NCI-H345 (cell line): Measurements from ENCODE around the gene UBE2E1.
A peak's percentile ranks its signal among the peaks of the same experiment; 100 is the strongest.
"Not testable (repeated sequence)": the region's sequence is repeated elsewhere in the genome, so short reads cannot be mapped to it uniquely, and the experiment has no call there.

Source experiments
- DNase-seq: peaks from one replicate; lab custom pipeline; 2025; lab: John Stamatoyannopoulos, UW

UBE2E1 gene

GRCh38 chr3:23822559-23822958 lies 16.8 kb downstream of the UBE2E1 start:
- DNase-seq: no peak

- no peak for DNase-seq
Observed at GRCh38 chr3:23823620-23824019, 17.9 kb downstream of the UBE2E1 start.

DNA sequence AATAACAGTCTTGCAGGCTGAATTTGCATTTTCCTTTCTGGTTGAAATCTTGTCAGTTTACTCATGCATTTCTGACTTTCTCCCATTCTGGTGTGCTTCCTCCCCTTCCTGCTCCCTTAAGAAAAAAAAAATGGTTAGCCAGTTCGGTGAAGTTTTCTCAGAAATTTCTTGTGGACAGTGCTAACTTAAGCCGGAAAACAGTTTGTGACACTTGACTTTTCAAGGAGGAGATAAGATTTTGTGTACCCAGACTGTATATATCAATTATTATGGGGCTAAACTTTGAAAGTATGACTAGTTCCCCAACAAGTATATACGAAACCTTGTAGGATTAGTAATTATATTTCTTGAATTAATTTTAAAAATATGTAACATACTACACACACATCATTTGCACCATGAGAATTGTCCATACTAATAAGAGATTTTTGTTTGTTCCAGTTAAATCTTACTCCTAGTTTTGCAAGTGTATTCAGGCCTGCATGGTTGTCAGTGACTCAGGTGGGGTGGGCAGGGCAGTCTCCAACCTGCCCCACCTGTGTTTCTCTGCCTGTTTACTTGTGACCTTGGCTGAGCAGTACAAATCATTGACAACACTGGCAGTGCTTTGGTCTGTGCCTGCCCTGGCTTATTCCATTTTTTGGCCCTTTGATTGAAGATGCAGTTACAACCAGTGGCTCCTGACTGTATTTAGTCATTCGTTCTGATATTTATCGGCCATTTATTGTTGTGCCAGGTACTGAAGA lies 19.1 kb downstream of the UBE2E1 start:
- DNase-seq: no peak

DNA sequence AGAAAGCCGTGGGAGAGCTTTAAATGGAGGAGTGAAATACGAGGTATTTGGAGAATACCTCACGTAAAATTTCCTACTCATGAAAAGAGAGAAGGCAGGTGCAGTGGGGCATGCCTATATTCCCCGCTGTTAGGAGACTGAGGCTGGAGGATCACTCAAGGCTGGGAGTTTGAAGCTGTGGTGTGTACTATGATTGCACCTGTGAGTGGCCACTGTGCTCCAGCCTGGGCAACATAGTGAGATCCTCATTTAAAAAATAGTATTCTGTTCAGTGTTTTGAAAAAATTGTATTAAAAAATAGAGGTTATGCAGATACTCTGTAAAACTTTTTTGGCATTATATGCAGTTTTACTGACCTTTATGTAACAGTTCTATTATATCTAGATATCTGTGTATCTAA lies 20.0 kb downstream of the UBE2E1 start:
- no peak for DNase-seq

GRCh38 chr3:23826382-23827064 lies 20.8 kb downstream of the UBE2E1 start:
- DNase-seq: no peak

- DNase-seq: no peak
Observed at GRCh38 chr3:23829242-23829934, 23.6 kb downstream of the UBE2E1 start.

DNA sequence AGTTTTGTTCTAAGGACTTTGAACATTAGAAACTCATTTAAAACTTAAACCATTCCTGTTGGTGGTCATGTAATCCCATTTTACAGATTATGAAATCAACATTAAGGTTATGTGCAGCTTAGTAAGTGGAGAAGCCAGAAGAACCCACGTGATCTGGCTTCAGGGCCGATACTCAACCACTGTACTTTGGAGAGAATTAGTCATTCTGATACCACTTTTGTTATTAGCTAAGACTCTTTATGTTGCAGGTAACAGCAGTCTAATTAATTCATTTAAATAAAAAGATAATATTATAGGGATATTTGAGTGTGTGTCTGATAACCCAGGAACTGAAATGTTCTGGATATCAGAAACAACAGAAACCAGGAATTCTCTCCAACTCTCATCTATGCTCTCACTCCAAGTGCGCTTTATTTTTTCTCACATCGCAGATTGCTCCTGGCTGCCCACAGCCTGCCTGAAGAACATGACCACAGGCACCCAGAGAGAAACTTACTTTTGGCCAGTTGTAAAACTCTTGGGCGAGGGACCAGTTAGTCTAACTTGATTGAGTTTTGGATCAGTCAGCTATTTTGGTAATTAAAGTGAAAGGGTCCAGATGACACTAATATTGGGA lies 25.2 kb downstream of the UBE2E1 start:
- DNase-seq: no peak

DNA sequence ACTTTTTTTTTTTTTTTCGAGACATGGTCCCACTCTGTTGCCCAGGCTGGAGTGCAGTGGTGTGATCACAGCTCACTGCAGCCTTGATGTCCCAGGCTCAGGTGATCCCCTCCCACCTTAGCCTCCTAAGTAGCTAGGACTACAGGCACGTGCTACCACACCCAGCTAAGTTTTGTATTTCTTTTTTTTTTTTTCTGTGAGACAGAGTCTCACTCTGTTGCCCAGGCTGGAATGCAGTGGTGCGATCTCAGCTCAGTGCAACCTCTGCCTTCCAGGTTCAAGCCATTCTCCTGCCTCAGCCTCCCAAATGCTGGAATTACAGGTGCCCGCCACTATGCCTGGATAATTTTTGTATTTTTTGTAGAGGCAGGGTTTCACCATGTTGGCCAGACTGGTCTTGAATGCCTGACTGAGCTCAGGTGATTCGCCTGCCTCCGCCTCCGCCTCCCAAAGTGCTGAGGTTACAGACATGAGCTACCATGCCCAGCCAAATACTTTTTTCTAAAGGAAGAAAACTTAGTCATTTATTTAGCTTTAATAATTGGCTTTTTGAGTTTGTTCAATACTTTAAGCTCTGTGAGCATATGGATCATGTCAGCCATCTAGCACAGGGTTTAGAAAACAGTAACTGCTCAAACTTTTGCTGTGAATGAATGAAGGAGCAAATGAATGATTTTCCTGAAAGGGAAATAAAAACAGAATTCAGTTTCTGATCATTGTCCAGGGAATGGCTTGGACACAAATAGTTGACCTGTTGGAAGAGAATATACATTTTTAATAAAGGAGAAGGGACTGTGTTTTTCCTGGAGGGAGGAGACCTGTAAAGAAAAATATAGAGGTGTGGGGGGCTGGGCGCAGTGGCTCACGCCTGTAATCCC lies 26.0 kb downstream of the UBE2E1 start:
- no peak for DNase-seq

GRCh38 chr3:23832523-23832922 lies 26.8 kb downstream of the UBE2E1 start:
- DNase-seq: no peak

GRCh38 chr3:23834082-23834870 lies 28.5 kb downstream of the UBE2E1 start:
- DNase-seq: no peak

GRCh38 chr3:23835087-23835486 lies 29.3 kb downstream of the UBE2E1 start:
- no peak for DNase-seq

- no peak for DNase-seq
Observed at GRCh38 chr3:23835802-23836201, 30.0 kb downstream of the UBE2E1 start.

DNA sequence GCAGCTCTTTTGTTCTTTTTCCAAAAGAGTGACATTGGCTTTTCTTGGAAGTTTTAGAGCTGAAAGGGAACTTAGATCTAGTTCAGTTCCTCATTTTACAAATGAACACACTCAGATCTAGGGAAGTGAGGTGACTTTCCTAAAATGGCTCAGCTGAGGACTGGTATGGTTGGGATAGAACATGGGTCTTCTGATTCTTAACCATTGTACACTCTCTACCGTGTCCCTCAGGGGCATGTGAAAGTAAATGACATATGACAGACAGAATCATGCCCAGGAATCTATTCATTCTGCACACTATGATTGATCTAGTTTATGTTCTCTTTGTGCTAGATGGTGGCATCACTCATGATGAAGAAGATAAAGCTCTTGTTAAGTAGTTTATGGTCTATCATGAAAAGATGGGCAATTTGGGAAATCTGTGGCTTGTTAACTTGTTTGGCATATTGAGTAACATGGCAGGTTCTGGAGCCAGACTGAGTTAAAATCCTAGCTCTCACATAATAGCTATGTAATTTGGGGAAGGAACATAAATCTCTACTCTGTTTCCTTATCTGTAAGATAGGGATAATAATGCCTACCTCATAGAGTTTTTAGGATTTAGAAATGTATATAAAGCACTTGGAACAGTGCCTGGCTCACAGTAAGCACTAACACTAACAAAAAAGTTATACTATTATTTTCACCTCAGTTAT lies 30.9 kb downstream of the UBE2E1 start:
- no peak for DNase-seq

- DNase-seq: no peak
Observed at GRCh38 chr3:23837286-23837685, 31.5 kb downstream of the UBE2E1 start.

GRCh38 chr3:23837691-23838090 lies 31.9 kb downstream of the UBE2E1 start:
- DNase-seq: no peak

- DNase-seq: peak; percentile 25
Observed at GRCh38 chr3:23840521-23840920, 34.8 kb downstream of the UBE2E1 start.

GRCh38 chr3:23843869-23844268 lies 38.1 kb downstream of the UBE2E1 start:
- DNase-seq: no peak

DNA sequence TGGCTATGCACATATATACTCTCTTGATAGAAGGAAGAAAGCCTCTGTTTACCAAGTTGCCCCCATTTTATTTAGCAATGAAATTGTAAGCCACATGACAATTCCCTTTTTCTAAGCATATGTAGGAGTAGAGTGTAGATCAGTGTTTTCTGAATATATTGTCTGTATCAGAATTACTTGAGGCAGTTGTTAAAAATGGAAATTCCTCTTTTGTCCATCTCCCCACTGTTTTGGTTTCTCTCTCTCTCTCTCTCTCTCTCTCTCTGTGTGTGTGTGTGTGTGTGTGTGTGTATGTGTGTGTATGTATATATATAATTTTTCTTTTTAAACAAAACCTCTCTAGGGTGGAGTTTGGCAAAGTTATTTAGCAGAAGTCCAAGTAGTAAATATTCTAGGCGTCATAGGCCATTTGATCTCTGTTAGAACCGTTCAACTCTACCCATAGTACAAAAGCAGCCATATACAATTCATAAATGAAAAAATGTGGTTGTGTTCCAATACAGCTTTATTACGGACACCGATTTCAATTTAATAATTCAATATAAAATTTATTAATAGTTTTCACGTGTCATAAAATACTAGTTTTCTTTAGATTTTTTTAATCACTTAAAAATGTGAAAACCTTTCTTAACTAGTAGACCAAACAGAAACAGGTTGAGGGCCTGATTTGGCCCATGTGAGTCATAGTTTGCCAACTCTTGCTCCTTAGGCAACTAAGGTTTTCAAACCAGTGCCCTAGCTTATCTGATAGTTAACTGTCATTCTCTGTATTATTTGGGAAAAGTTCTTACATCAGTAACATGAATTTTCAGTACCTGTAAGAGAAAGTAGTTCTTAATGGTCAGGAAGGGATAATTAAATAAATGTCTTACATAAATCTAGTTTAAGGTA lies 39.8 kb downstream of the UBE2E1 start:
- DNase-seq: no peak

DNA sequence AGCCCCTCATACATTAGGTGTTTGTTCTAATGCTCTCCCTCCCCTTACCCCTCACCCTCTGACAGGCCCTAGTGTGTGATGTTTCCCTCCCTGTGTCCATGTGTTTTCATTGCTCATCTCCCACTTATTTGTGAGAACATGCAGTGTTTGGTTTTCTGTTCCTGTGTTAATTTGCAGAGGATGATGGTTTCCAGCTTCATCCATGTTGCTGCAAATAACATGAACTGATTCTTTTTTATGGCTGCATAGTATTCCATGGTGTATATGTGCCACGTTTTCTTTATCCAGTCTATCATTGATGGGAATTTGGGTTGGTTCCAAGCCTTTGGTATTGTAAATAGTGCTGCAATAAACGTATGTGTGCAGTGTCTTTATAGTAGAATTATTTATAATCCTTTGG lies 43.7 kb downstream of the UBE2E1 start:
- not testable (repeated sequence) for DNase-seq
